Neuronal stem cell (in vitro differentiated cells): ENCODE data around the gene ATP8A1.
A peak's percentile ranks its signal among the peaks of the same experiment; 100 is the strongest.

Source experiments
- DNase-seq: peaks from one replicate; pipeline ENCODE4 v3.0.0-alpha.2; 2013; ENCODE audit warnings: low spot score
- H2AFZ ChIP-seq: one replicate; pipeline ENCODE4 v1.6.1; 2013; ENCODE audit warnings: mild to moderate bottlenecking, low read length, inconsistent platforms
- H2AK5ac ChIP-seq: 2 replicates; pipeline ENCODE4 v1.6.1; 2013; ENCODE audit warnings: low read depth, mild to moderate bottlenecking, inconsistent platforms, low read length, moderate library complexity, mixed read lengths
- H2BK120ac ChIP-seq: 2 replicates; pipeline ENCODE4 v1.6.1; 2013; ENCODE audit warnings: low read depth, mild to moderate bottlenecking, inconsistent platforms, low read length, moderate library complexity, mixed read lengths
- H2BK12ac ChIP-seq: one replicate; pipeline ENCODE4 v1.6.1; 2013; ENCODE audit warnings: low read length, inconsistent platforms
- H2BK15ac ChIP-seq: 2 replicates; pipeline ENCODE4 v1.6.1; 2013; ENCODE audit warnings: mild to moderate bottlenecking, low read length, inconsistent platforms, mixed read lengths
- H2BK5ac ChIP-seq: one replicate; pipeline ENCODE4 v1.6.1; 2013; ENCODE audit warnings: inconsistent platforms, mild to moderate bottlenecking, low read length, moderate library complexity
- H3K14ac ChIP-seq: one replicate; pipeline ENCODE4 v1.6.1; 2013; ENCODE audit warnings: low read length, inconsistent platforms
- H3K18ac ChIP-seq: 2 replicates; pipeline ENCODE4 v1.6.1; 2013; ENCODE audit warnings: low read length, inconsistent platforms
- H3K23ac ChIP-seq: 2 replicates; pipeline ENCODE4 v1.6.1; 2013; ENCODE audit warnings: low read depth, mild to moderate bottlenecking, mixed read lengths, low read length, inconsistent platforms; ENCODE audit not compliant: poor library complexity
- H3K27ac ChIP-seq: replicated peaks from 3 replicates; pipeline ENCODE4 v1.5.1; 2013; ENCODE audit warnings: low read length, inconsistent platforms
- H3K27me3 ChIP-seq, 3 experiments: 2 replicates each; pipeline ENCODE4 v1.6.1; 2013; ENCODE audit warnings: low read length in 3 of 3, mild to moderate bottlenecking in 2 of 3, inconsistent platforms in 1 of 3, low read depth in 1 of 3, mixed read lengths in 1 of 3, moderate library complexity in 1 of 3; ENCODE audit not compliant: control insufficient read depth in 3 of 3, insufficient read depth in 3 of 3
- H3K36me3 ChIP-seq, 2 donors: replicated peaks in 1 of 2; 2 replicates each; pipeline ENCODE4 v1.6.1; 2013; ENCODE audit warnings: low read length in 2 of 2; ENCODE audit not compliant: control insufficient read depth in 2 of 2, insufficient read depth in 2 of 2
- H3K4ac ChIP-seq: 2 replicates; pipeline ENCODE4 v1.6.1; 2013; ENCODE audit warnings: inconsistent platforms, mild to moderate bottlenecking, low read length, moderate library complexity
- H3K4me1 ChIP-seq, 2 donors: 1 replicate in 1 of 2; 2 replicates in 1 of 2; pipeline ENCODE4 v1.6.1; 2013; ENCODE audit warnings: low read length in 2 of 2, low read depth in 1 of 2; ENCODE audit not compliant: control insufficient read depth in 2 of 2, insufficient read depth in 1 of 2
- H3K4me2 ChIP-seq: one replicate; pipeline ENCODE4 v1.6.1; 2013; ENCODE audit warnings: mild to moderate bottlenecking, low read length, inconsistent platforms; ENCODE audit not compliant: insufficient read depth, poor library complexity, severe bottlenecking
- H3K4me3 ChIP-seq, 2 donors: 2 replicates each; pipeline ENCODE4 v1.5.1; 2013; ENCODE audit warnings: low read length in 2 of 2, mild to moderate bottlenecking in 2 of 2, inconsistent platforms in 1 of 2, moderate library complexity in 1 of 2
- H3K79me1 ChIP-seq: one replicate; pipeline ENCODE4 v1.6.1; 2013; ENCODE audit warnings: low read depth, mild to moderate bottlenecking, inconsistent platforms, low read length, moderate library complexity
- H3K9ac ChIP-seq: one replicate; pipeline ENCODE4 v1.6.1; 2013; ENCODE audit warnings: mild to moderate bottlenecking, low read depth, low read length, inconsistent platforms; ENCODE audit not compliant: poor library complexity
- H3K9me3 ChIP-seq, 2 donors: replicated peaks in 1 of 2; 2 replicates each; pipeline versions ENCODE3 to v1.6.1; 2013; ENCODE audit warnings: low read length in 2 of 2, mild to moderate bottlenecking in 2 of 2, inconsistent platforms in 1 of 2, low read depth in 1 of 2, mixed read lengths in 1 of 2, moderate library complexity in 1 of 2; ENCODE audit not compliant: control insufficient read depth in 2 of 2, insufficient read depth in 1 of 2
- H4K8ac ChIP-seq: one replicate; pipeline ENCODE4 v1.6.1; 2013; ENCODE audit warnings: low read depth, mild to moderate bottlenecking, inconsistent platforms, low read length, moderate library complexity
- H4K91ac ChIP-seq: one replicate; pipeline ENCODE4 v1.6.1; 2013; ENCODE audit warnings: low read length, low read depth, mild to moderate bottlenecking, inconsistent platforms; ENCODE audit not compliant: poor library complexity
- WGBS, 2 donors: extraction: QIAGEN DNeasy Blood & Tissue Kit; methylation state at CpG; one replicate each; pipeline ENCODE4 v1.1.7; 2013; ENCODE audit warnings: missing lambda C conversion rate in 2 of 2, mixed read lengths in 1 of 2; ENCODE audit not compliant: insufficient read length in 2 of 2, insufficient replicate concordance in 1 of 2; ENCODE audit errors: extremely low coverage in 2 of 2; 5-methylcytosine and 5-hydroxymethylcytosine counted together

ATP8A1 gene

GRCh38 chr4:42483426-42484379, 173.2 kb downstream of the ATP8A1 start:
- H2AFZ ChIP-seq = no peak overlapping the region
- H2AK5ac ChIP-seq = no peak overlapping the region
- H2BK12ac ChIP-seq = no peak overlapping the region
- no peak overlapping the region for H4K8ac ChIP-seq
- H3K14ac ChIP-seq = no peak overlapping the region
- peaks cover 0 to 3% (median 0%) of the 10 kb centered on the region in 3 experiments for H3K27me3 ChIP-seq
- H2BK120ac ChIP-seq = no peak overlapping the region
- H4K91ac ChIP-seq = no peak overlapping the region
- no peak overlapping the region for H3K9ac ChIP-seq
- H3K9me3 ChIP-seq = no peaks in the 10 kb centered on the region
- H2BK5ac ChIP-seq = no peak overlapping the region
- H3K36me3 ChIP-seq = no peaks in the 10 kb centered on the region
- no peak overlapping the region for H3K27ac ChIP-seq
- peaks cover 0 to 8% of the 10 kb centered on the region in 2 donors for H3K4me1 ChIP-seq
- no peak overlapping the region for H3K4ac ChIP-seq
- H3K4me3 ChIP-seq = no peak overlapping the region
- no peak overlapping the region for H3K18ac ChIP-seq
- no peak overlapping the region for H3K23ac ChIP-seq
- H3K4me2 ChIP-seq = no peak overlapping the region
- H2BK15ac ChIP-seq = no peak overlapping the region
- DNase-seq = no peak
- peaks cover 2% of the 10 kb centered on the region for H3K79me1 ChIP-seq
- no CpG with 5 or more reads among the region's 9 CpGs for WGBS, 2 donors

DNA sequence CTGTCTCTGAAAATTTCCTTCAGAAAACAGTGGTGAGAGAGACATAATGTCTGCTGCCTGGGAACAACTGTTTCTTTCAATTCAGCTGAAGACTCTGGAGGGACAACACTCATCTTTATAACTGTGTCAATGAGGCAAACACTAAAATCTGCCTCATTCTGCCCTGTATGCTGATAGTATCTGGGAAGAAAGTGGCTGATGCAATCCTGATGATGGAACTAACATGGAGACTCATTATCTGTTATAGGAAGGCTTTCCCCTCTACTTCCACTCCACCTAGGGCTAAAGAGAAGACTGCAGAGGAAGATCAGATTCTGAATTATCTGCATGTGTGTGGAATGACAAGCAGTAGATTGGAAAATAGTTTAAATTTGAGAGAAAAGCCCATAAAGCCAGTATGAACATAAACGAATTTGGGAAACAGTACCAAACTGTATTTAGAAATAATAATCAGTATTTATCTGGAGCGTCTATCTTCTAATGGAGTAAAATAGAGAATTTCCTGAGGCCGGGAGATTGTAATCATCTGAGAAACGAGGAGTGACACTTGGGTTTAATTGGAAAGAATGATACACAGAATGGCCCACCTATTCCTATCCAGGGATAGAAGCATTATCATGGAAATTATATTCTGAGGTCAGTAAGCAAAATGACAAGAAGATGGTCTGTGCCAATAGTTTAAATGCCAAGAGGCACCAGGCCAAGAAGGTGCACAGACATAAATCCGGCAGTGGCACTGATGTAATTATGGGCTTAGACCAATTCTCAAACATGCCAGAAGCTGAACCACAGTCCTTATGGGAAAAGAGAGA, 174.2 kb downstream of the ATP8A1 start:
- no peak overlapping the region for H4K91ac ChIP-seq
- no peaks in the 10 kb centered on the region for H3K36me3 ChIP-seq
- no peak overlapping the region for H3K14ac ChIP-seq
- no peak overlapping the region for H3K4me2 ChIP-seq
- H3K79me1 ChIP-seq = peaks cover 2% of the 10 kb centered on the region
- no peak overlapping the region for H3K18ac ChIP-seq
- no peaks in the 10 kb centered on the region for H3K9me3 ChIP-seq
- no peak overlapping the region for H3K27ac ChIP-seq
- peaks cover 0 to 3% (median 0%) of the 10 kb centered on the region in 3 experiments for H3K27me3 ChIP-seq
- no peak overlapping the region for H2BK120ac ChIP-seq
- H3K9ac ChIP-seq = no peak overlapping the region
- WGBS, 2 donors = no CpG with 5 or more reads among the region's 5 CpGs
- peaks cover 0 to 5% of the 10 kb centered on the region in 2 donors for H3K4me1 ChIP-seq
- H2BK5ac ChIP-seq = no peak overlapping the region
- H3K4me3 ChIP-seq = no peak overlapping the region
- no peak for DNase-seq
- H2AFZ ChIP-seq = peak overlapping the region; percentile 48
- no peak overlapping the region for H2BK12ac ChIP-seq
- no peak overlapping the region for H4K8ac ChIP-seq
- no peak overlapping the region for H2BK15ac ChIP-seq
- no peak overlapping the region for H3K23ac ChIP-seq
- no peak overlapping the region for H2AK5ac ChIP-seq
- H3K4ac ChIP-seq = no peak overlapping the region

- H3K27ac ChIP-seq = no peak overlapping the region
- no peak overlapping the region for H3K14ac ChIP-seq
- no peak overlapping the region for H2BK15ac ChIP-seq
- H2BK5ac ChIP-seq = no peak overlapping the region
- H3K4me2 ChIP-seq = no peak overlapping the region
- H2AK5ac ChIP-seq = no peak overlapping the region
- no peak overlapping the region for H2BK12ac ChIP-seq
- H3K27me3 ChIP-seq = no peaks in the 10 kb centered on the region
- no peaks in the 10 kb centered on the region for H3K9me3 ChIP-seq
- H4K8ac ChIP-seq = no peak overlapping the region
- peaks cover 0 to 3% of the 10 kb centered on the region in 2 donors for H3K4me1 ChIP-seq
- DNase-seq = no peak
- no peak overlapping the region for H3K18ac ChIP-seq
- no peak overlapping the region for H3K9ac ChIP-seq
- H4K91ac ChIP-seq = no peak overlapping the region
- no peak overlapping the region for H3K4ac ChIP-seq
- no peak overlapping the region for H3K23ac ChIP-seq
- H3K79me1 ChIP-seq = peaks cover 2% of the 10 kb centered on the region
- H3K4me3 ChIP-seq = no peak overlapping the region
- H2BK120ac ChIP-seq = no peak overlapping the region
- no CpG with 5 or more reads among the region's 1 CpG for WGBS, 2 donors
- no peak overlapping the region for H2AFZ ChIP-seq
- H3K36me3 ChIP-seq = no peaks in the 10 kb centered on the region
Observed at GRCh38 chr4:42480717-42481116, 176.2 kb downstream of the ATP8A1 start.

- H3K4me1 ChIP-seq = peaks cover 0 to 3% of the 10 kb centered on the region in 2 donors
- no peak overlapping the region for H3K4me2 ChIP-seq
- H3K79me1 ChIP-seq = peaks cover 2% of the 10 kb centered on the region
- no peak overlapping the region for H3K14ac ChIP-seq
- no peak overlapping the region for H3K9ac ChIP-seq
- H3K23ac ChIP-seq = no peak overlapping the region
- no peak overlapping the region for H4K8ac ChIP-seq
- H3K4ac ChIP-seq = no peak overlapping the region
- H3K27me3 ChIP-seq = no peaks in the 10 kb centered on the region
- no peak overlapping the region for H2BK5ac ChIP-seq
- no peak overlapping the region for H2BK120ac ChIP-seq
- no CpG with 5 or more reads among the region's 1 CpG for WGBS, 2 donors
- no peak overlapping the region for H2AK5ac ChIP-seq
- no peaks in the 10 kb centered on the region for H3K36me3 ChIP-seq
- H3K9me3 ChIP-seq = no peaks in the 10 kb centered on the region
- DNase-seq = no peak
- H2AFZ ChIP-seq = no peak overlapping the region
- H4K91ac ChIP-seq = no peak overlapping the region
- no peak overlapping the region for H3K4me3 ChIP-seq
- no peak overlapping the region for H3K27ac ChIP-seq
- no peak overlapping the region for H2BK12ac ChIP-seq
- no peak overlapping the region for H2BK15ac ChIP-seq
- H3K18ac ChIP-seq = no peak overlapping the region
Observed at GRCh38 chr4:42480281-42480680, 176.6 kb downstream of the ATP8A1 start.
